HCEC 1CT (cell line): ENCODE results near the gene UBR3.
"Not testable (repeated sequence)": the region's sequence is repeated elsewhere in the genome, so short reads cannot be mapped to it uniquely, and the experiment has no call there.

Source experiments
- DNase-seq: peaks from one replicate; pipeline ENCODE4 v3.0.0-alpha.2; 2017

UBR3 gene

DNA sequence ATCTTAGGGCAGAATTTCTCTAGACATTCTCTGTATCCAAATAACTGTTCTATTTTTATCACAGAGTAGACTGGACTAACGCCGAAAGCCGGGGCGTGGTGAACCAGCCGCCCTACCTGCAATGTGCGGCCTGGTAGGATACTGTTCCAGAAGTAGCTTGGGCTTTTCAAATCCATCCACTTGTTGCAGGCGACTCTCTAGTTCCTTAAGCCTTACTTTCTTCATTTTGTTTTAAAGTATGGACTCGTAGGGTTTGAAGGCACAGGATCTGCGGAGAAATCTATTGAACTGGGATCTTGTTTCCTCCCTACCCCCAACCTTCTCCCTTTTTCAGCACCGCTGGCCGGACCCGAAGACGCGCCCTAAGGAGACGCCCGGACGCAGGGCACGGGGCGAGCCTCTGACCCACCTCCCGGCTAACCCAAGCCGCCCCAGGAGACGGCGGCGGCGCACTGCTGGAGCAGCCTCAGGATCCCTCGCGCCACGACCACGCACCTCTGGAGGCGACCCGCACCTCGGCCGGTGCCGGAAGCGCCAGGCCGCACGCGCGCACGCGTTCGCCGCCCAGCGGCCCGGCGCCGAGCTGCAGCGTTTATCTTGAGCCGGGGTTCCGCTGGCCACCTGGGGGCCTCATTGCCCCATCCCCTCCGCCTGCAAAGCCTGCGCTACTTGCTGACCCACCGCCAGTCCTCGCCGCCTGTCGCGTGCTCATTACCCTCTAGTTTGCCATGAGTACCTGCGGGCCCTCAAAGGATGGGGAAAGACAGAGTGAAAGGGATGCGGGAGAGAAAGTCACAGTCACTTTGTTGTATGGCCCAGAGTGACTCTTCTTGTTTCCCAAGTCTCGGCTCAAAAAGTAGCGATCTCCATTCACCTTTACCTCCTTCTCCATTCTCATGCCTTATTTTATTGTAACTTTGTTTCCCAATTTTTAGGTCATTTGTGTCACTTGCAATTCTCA, 2.6 kb upstream of the UBR3 start, which contains the start of gene METTL5:
METTL5 (minus strand) TSS at position 533 of the 961 bp plus-strand sequence; CDS start at position 225, 308 bp downstream.
- DNase-seq = peak; percentile 81

DNA sequence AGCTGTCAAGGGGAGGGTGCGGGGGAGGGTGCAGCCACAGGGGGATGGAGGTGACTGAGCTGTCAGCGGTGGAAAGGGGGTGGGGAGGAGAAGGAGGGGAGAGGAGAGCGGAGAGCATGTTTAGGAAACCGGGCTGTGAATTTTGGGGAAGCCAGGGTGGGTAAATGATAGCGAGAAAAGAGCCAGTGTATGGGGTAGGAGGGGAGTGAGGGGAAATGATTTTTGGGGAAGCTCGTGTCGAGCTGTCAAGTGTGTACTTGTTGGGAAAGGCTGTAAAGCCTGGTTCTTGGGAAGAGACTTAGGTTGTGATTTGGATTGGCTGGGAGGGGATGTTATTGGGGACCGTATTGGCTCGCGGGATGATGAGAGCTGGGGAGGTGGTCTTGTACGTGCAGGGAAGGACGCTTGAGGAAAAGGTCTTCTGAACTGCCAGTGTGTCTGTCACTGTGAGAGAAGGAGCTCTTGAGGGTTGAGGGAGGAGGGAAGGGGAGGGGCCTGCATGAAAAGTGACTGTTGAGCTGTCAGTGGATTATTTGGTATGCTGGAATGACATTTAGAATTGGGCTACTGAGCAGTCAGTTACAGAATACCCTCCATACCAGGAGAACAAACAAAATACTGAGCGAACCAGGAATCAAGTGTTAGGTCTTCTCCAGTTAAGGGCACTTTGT, 1.0 kb downstream of the UBR3 start:
- DNase-seq = peak; percentile 47

DNA sequence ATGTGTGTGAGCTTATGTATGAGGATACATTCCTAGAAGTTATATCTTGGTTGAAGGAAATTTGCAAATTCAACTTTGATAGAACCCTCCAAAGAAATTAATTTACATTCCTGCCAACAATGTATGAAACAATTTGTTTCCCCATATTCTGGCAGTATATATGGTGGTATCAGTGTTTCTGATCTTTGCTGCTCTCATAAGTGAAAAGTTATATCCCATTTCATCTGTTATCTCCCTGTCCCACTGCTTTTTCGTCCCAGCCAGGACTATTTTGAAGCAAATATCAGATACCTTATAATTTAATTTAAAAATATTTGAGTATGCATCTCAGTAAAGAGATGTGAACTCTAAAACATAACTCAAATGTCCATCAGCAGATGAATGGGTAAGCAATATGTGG, 7.1 kb downstream of the UBR3 start:
- DNase-seq = no peak

DNA sequence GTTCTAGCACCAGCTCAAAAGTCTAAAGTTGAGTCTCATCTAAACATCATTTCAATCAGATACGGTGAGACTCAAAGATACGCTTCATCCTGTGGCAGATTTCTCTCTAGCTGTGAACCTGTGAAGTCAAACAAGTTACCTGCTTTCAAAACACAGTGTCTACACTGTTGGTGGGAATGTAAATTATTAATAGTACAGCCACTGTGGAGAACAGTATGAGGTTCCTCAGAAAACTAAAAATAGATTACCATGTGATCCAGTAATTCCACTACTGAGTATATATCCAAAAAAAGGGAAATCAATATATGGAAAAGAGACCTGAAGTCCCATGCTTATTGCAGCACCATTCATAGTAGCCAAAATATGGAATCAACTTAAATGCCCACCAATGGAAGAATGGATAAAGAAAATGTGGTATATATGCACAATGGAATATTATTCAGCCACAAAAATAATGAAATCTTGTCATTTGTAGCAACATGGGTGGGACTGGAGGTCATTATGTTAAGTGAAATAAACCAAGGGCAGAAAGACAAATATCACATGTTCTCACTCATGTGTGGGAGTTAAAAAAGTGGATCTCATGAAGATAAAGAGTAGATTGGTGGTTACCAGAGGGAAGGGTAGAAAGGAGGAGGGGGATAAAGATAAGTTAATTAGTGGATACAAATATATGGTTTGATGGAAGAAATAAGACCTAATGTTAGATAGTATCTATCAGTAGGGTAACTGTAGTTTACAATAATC, 11.7 kb downstream of the UBR3 start:
- DNase-seq = no peak

DNA sequence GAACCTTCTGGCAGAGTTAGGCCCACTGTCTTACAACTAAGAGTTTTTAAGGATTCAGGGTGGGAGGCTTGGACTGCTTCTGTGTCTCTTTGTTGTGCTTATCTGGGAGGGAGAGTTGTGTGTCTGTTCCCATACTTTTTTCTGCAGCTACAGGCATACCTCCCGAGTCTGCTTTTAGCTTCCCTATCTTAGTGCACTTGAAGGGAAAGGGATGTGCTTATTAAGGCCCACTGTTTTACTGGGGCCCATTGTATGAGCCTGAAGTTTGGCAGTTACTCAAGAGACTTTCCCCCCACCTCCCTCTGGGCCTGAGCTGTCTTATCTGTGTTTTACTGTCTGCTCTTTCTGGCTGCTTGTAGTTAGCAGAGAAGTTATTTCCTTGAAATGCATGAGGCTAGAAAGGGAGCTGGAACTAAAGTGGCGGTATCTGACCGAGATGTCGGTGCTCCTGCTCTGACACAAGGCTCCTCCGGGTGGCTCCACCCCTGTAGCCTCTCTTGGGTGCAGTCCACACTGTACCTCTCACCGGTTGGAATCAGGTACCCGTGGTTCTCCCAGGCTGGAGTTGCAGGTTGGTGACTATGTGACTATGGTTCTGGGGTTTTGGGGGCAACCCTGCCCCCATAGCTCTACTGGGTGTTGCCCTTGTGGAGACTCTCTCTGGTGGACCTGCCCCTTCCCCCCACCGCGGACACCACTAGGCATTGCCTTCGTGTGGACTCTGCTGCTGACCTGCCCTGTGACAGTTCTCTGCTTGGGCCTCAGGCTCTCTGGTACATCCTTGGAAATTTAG, 12.9 kb downstream of the UBR3 start:
- DNase-seq = no peak

DNA sequence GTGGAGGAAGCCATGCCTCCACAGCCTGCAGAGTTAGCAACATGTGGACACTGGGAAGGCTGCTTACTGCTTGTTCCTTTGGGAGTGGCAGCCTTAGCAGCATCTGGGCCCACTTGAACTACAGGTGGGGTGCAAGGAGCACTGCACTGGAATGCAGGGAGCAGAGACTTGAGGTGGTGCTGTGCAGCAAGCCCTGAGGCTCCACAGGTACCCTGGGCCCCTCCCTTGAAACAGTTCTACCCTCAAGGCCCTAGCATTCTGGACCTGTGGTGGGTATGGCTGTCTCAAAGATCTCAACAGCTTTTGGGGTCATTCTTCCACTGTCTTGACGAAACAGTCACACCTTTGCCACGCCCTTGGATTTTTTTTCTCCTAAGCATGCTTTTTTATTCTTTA, 13.5 kb downstream of the UBR3 start:
- no peak for DNase-seq

DNA sequence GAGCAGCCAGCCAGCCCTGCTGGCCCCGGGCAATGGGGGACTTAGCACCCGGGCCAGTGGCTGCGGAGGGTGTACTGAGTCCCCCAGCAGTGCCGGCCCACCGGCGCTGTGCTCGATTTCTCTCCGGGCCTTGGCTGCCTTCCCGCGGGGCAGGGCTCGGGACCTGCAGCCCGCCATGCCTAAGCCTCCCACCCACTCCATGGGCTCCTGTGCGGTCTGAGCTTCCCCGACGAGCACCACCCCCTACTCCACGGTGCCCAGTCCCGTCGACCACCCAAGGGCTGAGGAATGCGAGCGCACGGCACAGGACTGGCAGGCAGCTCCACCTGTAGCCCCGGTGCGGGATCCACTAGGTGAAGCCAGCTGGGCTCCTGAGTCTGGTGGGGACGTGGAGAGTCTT, 14.4 kb downstream of the UBR3 start:
- DNase-seq = not testable (repeated sequence)

DNA sequence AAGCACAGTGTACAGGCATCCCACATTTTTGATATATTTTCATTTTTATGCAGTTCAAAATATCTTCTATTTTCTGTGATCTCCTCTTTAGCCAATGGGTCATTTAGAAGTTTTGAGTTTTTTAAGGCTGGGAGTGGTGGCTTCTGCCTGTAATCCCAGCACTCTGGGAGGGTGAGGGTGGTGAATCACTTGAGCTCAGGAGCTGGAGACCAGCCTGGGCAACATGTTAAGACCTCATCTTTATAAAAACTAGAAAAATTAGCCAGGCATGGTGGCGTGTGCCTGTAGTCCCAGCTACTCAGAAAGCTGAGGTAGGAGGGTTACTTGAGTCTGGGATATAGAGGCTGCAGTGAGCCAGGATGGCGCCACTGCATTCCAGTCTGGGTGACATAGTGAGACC, 17.8 kb downstream of the UBR3 start:
- no peak for DNase-seq

DNA sequence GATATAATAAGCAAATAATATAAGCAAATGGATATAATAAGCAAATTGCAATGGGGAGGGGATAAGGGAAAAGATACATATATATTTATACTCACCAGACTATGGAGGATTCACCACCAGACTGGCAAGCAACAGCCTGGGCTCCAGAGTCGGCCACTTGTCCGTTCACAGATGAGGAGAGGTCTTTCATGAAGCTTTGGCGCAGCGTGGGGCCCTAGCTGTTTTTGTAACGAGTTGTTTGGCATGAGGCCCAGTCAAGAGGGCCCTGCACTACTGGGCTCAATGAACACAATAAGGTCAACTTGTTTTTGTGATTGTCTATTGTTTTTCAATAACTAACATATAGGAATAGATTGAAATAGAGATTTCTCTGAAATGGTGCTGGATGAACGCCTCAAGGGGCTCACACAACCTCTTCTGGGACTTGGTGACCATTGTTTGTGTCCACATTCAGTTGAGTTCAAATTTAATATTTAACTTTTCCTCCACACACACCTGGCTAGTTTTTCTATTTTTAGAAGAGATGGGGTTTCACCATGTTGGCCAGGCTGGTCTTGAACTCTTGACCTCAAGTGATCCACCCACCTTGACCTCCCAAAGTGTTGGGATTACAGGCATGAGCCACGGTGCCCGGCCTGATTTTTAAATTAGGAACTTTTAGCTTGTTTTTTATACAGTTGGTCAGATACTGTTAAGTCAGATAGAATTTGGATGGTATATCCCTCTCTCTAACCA, 21.9 kb downstream of the UBR3 start:
- not testable (repeated sequence) for DNase-seq

DNA sequence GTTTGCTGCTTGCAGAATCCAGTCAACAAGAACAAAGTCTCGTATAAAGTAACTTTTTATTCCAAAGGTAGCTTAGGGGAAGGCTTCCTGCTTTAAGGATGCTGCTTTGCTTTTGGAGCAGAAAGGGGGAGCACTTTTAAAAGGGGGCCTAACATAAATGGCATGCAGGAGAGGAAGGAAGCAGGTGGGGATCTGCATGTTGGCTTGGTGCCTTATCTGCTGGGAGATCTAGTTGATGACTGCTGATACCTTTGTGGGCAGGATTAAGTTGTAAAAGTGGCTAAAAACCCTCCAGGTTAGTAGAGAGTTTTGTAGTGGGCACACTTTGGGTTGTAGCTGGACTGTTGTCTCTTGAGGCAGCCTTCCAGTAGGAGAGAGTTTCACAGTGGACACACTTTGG, 22.5 kb downstream of the UBR3 start:
- no peak for DNase-seq

DNA sequence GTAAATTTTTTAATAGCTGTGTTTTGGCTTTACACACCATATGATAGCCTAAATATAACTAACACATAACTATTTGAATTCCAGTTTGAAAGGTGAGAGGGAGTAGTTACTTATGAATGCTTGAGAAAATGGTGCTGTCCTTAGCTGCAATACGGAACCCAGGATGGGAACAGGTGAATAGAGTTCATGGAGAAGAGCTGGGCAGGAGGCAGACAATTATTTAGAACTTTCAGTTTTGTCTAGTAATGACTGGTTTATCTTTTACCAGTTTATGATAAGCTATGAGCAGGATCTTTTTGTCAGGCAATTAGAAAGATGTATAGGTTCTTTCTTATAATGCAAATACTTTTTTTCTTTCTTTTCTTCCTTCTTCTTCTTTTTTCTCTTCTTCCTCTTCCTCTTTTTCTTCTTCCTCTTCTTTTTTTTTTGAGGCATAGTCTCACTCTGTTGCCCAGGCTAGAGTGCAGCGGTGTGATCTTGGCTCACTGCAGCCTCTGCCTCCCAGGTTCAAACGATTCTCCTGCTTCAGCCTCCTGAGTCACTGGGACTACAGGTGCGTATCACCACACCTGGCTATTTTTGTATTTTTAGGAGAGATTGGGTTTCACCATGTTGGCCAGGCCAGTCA, 25.9 kb downstream of the UBR3 start:
- DNase-seq = no peak

DNA sequence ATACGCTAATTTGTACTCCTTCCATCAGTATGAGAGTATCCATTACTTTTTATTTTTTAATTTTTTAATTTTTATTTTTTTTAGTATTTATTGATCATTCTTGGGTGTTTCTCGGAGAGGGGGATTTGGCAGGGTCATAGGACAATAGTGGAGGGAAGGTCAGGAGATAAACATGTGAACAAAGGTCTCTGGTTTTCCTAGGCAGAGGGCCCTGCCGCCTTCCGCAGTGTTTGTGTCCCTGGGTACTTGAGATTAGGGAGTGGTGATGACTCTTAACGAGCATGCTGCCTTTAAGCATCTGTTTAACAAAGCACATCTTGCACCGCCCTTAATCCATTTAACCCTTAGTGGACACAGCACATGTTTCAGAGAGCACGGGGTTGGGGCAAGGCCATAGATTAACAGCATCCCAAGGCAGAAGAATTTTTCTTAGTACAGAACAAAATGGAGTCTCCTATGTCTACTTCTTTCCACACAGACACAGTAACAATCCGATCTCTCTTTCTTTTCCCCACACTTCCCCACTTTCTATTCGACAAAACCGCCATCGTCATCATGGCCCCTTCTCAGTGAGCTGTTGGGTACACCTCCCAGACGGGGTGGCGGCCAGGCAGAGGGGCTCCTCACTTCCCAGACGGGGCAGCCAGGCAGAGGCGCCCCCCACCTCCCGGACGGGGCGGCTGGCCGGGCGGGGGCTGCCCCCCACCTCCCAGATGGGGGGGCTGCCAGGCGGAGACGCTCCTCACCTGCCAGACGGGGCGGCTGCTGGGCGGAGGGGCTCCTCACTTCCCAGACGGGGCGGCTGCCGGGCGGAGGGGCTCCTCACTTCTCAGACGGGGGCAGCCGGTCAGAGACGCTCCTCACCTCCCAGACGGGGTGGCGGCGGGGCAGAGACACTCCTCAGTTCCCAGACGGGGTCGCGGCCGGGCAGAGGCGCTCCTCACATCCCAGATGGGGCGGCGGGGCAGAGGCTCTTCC, 28.3 kb downstream of the UBR3 start:
- not testable (repeated sequence) for DNase-seq

DNA sequence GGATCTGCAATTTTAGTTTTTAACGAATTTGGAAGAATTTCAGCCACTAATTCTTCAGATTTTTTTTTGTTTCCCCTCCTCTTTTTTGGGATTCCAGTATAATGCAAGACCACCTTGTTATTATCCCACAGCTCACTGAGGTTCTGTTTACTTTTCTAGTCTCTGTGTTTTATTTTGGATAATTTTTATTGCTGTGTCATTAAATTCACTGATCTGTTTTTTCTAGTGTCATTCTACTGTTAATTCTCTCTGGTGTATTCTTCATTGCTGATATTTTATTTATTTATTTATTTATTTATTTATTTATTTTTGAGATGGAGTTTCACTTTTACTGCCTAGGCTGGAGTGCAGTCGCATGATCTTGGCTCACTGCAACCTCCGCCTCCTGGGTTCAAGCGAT, 32.2 kb downstream of the UBR3 start:
- no peak for DNase-seq

DNA sequence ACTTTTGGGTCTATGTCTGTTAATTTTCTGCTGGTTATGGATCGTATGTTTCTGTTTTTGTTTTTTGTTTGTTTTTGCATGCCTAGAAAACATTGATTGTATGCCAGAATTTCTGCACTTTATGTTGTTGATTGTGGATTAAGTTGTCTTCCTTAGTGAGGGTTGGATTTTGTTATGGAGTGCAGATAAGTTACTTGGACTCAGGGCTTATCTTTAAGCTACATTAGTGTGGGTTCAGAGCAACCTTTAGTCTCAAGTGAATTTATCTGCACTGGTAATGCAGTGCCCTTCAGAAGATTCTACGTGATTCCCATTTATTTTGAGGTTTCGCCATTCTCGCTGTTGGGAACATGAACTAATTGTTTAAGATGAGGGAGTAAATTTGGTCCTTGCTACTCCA, 32.9 kb downstream of the UBR3 start:
- no peak for DNase-seq

DNA sequence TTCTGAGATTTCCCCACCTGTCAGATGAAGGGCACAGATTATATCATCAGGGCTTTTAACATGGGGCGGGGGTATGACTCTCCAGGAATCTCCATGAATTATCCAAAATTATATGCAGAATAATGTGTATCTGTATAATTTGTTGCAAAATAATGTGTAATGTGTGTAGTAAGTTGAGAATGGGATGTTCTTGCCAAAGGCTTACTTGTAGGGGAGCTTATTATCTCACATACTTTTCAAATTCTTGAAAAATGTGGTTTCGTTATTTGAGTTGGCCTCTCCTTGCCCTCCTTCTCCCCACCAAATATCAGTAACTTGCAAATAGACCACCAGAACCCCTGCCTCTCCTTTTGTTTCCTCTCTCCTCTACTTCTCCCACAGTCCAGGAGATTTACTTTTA, 35.6 kb downstream of the UBR3 start:
- no peak for DNase-seq

DNA sequence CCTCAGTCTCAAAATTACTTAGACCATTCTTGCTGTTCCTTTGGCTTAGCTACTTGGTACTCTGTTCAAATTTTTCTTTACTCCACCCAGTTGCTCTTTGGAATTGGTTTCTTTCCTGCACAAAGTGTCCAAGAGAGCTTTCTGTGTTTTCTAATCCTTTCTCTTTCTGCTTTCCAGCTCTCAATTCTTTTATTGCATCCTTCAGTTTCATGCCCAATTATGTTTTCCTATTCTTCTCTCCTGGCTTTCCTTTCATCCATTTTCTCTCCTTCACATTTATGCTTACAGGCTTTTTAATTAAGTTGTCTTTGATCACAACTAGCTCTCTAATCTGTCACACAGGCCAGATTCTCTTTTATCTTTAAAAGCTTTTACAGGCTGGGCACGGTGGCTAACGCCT, 38.2 kb downstream of the UBR3 start:
- no peak for DNase-seq

DNA sequence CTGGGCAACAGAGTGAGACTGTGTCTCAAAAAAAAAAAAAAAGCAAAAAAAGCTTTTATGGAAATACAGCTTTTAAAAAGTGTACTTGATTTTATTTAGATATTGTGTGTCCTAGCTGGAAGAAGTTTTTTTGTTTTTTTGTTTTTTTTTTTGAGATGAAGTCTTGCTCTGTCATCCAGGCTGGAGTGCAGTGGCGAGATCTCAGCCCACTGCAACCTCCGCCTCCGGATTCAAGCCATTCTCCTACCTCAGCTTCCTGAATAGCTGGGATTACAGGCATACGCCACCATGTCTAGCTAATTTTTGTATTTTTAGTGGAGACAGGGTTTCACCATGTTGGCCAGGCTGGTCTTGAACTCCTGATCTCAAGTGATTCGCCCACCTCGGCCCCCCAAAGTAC, 39.0 kb downstream of the UBR3 start:
- DNase-seq = not testable (repeated sequence)

DNA sequence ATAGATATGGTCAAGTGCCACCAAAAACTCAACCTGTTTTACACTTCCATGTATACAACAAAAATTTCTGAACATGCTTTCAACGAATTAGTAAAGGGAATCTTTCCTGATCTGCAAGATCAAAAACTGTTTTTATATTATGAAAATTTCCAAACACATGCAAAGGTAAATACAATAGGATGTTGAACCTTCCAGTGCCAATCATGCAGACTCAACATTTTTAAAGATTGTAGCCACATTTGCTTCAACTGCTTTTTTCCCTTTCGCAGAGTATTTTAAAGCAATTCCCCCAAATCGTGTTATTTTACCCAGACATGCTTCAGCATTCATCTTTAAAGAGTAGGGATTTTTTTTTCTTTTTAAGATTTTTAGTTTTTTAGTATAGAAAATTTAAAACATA, 40.3 kb downstream of the UBR3 start:
- no peak for DNase-seq

DNA sequence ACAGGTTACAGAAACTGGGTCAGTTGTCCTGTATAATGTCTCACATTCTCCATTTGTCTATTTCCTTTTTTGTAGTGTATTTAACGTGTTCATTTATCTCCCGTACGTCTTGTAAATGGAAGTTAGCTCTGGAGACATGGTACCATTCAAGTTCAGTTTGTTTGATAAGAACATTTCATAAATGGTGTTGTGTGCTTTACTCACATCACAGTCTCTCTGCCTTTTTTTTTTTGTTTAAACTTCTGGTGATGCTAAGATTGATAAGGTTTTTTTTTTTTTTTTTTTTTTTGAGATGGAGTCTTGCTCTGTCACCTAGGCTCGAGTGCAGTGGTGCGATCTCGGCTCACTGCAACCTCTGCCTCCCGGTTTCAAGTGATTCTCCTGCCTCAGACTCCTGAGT, 41.7 kb downstream of the UBR3 start:
- no peak for DNase-seq

DNA sequence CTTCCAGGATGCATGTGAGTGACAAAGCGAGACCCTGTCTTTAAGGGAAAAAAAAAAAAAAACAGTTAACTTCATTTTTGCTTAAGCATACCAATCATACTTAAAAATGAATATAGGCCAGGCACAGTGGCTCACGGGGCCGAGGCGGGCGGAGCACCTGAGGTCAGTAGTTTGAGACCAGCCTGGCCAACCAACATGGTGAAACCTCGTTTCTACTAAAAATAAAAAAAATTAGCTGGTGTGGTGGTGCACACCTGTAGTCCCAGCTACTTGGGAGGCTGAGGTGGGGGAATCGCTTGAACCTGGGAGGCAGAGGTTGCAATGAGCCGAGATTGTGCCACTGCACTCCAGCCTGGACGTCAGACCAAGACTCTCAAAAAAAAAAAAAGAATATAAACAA, 44.1 kb downstream of the UBR3 start:
- not testable (repeated sequence) for DNase-seq
